ENCODE results near the gene IL17RD. TPM values are rescaled to one million over a fixed set of nuclear protein-coding genes. Genes with fewer than 3 reads are reported as not detected.

IL17RD gene
- total RNA-seq, 2 donors from 2014 or later, result 47.1 to 71.3 TPM

DNA sequence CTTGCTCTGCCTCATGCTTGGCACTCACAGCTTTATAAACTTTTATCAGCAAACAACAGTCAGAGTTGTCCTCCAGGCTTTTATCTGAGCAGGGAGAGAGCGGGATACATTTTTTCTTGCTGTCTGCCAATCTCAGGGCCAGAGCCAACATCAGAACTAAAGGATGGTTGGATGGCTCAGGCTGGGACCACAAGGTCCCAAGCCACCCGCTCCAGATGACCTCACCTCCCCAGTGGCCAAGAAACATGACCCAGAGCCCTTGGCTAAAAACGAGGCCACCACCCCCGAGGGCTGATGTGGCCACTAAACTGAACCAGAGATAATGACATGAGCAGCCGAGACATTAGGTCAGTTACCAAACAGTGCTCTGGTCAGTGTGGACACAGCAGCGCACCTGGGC lies 123.5 kb downstream of the IL17RD start:
- peaks cover 10% of the 10 kb centered on the region for H3K4me1 Mint-ChIP-seq
- H3K4me3 Mint-ChIP-seq, result no peak overlapping the region
- WGBS, 2 experiments (ENCODE audit: insufficient coverage in 1 of 2, insufficient read length in 1 of 2), result 83 to 100% methylated on average over 2 to 6 of the region's 6 CpGs
- no peak overlapping the region for H3K4me3 ChIP-seq (ENCODE audit: low read length)
- no peaks in the 10 kb centered on the region for H3K36me3 ChIP-seq (ENCODE audit: control insufficient read depth, insufficient read depth, low read length)
- no peaks in the 10 kb centered on the region for H3K36me3 Mint-ChIP-seq (ENCODE audit: low read depth)
- H3K9me3 Mint-ChIP-seq, result no peaks in the 10 kb centered on the region
- no peak for DNase-seq
- no peaks in the 10 kb centered on the region for H3K27me3 ChIP-seq (ENCODE audit: control insufficient read depth, insufficient read depth, low read length, poor library complexity, severe bottlenecking)
- no peak overlapping the region for H3K9ac ChIP-seq (ENCODE audit: extremely low read depth, low read length, poor library complexity, severe bottlenecking)
- H3K27ac Mint-ChIP-seq, result no peak overlapping the region
- no peaks in the 10 kb centered on the region for H3K9me3 ChIP-seq (ENCODE audit: control insufficient read depth, low read length)
- no peaks in the 10 kb centered on the region for H3K4me1 ChIP-seq (ENCODE audit: control insufficient read depth, insufficient read depth, low read length)
- TF ChIP-seq, protein P1, sequence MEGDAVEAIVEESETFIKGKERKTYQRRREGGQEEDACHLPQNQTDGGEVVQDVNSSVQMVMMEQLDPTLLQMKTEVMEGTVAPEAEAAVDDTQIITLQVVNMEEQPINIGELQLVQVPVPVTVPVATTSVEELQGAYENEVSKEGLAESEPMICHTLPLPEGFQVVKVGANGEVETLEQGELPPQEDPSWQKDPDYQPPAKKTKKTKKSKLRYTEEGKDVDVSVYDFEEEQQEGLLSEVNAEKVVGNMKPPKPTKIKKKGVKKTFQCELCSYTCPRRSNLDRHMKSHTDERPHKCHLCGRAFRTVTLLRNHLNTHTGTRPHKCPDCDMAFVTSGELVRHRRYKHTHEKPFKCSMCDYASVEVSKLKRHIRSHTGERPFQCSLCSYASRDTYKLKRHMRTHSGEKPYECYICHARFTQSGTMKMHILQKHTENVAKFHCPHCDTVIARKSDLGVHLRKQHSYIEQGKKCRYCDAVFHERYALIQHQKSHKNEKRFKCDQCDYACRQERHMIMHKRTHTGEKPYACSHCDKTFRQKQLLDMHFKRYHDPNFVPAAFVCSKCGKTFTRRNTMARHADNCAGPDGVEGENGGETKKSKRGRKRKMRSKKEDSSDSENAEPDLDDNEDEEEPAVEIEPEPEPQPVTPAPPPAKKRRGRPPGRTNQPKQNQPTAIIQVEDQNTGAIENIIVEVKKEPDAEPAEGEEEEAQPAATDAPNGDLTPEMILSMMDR (conservative IDR thresholded peaks at IDR 0.05), result no peak
- no peak overlapping the region for H3K27ac ChIP-seq (ENCODE audit: low read depth, low read length)
- H3K27me3 Mint-ChIP-seq (ENCODE audit: insufficient read depth), result no peaks in the 10 kb centered on the region

Other genes with a start within 250 kb of the IL17RD start
- not detected for gene SPATA12, start 104.7 kb downstream of the IL17RD start, total RNA-seq
- gene HESX1, start 34.6 kb upstream of the IL17RD start, total RNA-seq, result 1 to 10 TPM; 3.8 to 8.0 TPM
- gene APPL1, start 62.4 kb upstream of the IL17RD start, total RNA-seq, result 10 to 100 TPM; 46.9 to 61.1 TPM
- not detected for gene ASB14, start 127.3 kb upstream of the IL17RD start, total RNA-seq